Right atrium auricular region (tissue), 2 donors: Measurements from ENCODE around the gene BCL11A. TPM values are rescaled to one million over a fixed set of nuclear protein-coding genes. Genes with fewer than 3 reads are reported as not detected.

ENCODE experiments used
- DNase-seq: peaks from one replicate; pipeline ENCODE4 v3.0.0-alpha.2; 2019; ENCODE audit warnings: low spot score
- H3K27ac ChIP-seq, 2 donors: fragments of 200-600 bp; sonication (generic); 1 replicate in 1 of 2; 2 replicates in 1 of 2; pipeline ENCODE4 v1.5.1; 2016 to 2019
- H3K27me3 ChIP-seq, 2 donors: fragments of 200-600 bp; sonication (generic); one replicate each; pipeline versions ENCODE4 v1.5.1 to v1.6.0; 2017 to 2019
- H3K36me3 ChIP-seq: fragments of 200-600 bp; sonication (generic); one replicate; pipeline ENCODE4 v1.5.1; 2016
- H3K4me1 ChIP-seq, 2 donors: fragments of 200-600 bp; sonication (generic); one replicate each; pipeline versions ENCODE4 v1.5.1 to v1.6.0; 2017 to 2019
- H3K4me3 ChIP-seq, 2 donors: fragments of 200-600 bp; sonication (generic); 1 replicate in 1 of 2; 2 replicates in 1 of 2; pipeline ENCODE4 v1.5.1; 2017 to 2019; ENCODE audit warnings: mild to moderate bottlenecking in 1 of 2, moderate library complexity in 1 of 2
- H3K9me3 ChIP-seq, 2 donors: fragments of 200-600 bp; sonication (generic); one replicate each; pipeline ENCODE4 v1.5.1; 2019
- total RNA-seq, 2 donors: library from RNA; depleted of rRNA; stranded (reverse); fragments of >200 nt; gene quantifications; one replicate each; pipeline ENCODE4 v1.1.0, GENCODE V29; 2016
- TF ChIP-seq, protein P1 (sequence below), 2 donors: fragments of 200-600 bp; sonication (generic); IDR thresholded peaks; one replicate each; pipeline ENCODE4 v1.5.1; 2019; ENCODE audit warnings: antibody characterized with exemption in 2 of 2

The BCL11A gene
- total RNA-seq, 2 donors from 2014 or later: 2.2 to 3.3 TPM

DNA sequence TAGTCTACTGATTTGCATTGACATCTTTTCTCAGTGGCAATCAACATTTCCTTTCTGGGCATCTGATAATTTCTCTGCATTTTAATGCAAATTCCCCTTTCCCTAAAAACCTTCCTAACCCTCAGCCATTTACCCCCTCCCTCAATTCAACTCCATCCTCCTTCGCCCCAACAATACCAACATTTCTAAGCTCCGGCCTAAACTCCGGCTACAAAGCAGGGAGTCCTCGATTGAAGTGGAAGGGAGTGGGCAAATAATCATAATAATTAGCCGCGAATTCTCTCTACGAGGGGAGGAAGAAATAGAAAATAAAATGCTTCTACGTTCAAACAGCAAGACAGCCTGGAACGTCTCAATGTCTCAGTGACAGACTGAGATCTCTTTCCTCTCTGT, 4.6 kb downstream of the BCL11A start:
- no peaks in the 10 kb centered on the region for H3K36me3 ChIP-seq
- H3K27me3 ChIP-seq: peaks cover 10 to 13% of the 10 kb centered on the region in 2 donors
- DNase-seq: no peak
- no peak overlapping the region for H3K27ac ChIP-seq
- H3K4me1 ChIP-seq: peaks cover 0 to 49% of the 10 kb centered on the region in 2 donors
- no peaks in the 10 kb centered on the region for H3K9me3 ChIP-seq
- peak overlapping the region in 1 of 2 donors; percentile 66 for H3K4me3 ChIP-seq
- TF ChIP-seq, protein P1, sequence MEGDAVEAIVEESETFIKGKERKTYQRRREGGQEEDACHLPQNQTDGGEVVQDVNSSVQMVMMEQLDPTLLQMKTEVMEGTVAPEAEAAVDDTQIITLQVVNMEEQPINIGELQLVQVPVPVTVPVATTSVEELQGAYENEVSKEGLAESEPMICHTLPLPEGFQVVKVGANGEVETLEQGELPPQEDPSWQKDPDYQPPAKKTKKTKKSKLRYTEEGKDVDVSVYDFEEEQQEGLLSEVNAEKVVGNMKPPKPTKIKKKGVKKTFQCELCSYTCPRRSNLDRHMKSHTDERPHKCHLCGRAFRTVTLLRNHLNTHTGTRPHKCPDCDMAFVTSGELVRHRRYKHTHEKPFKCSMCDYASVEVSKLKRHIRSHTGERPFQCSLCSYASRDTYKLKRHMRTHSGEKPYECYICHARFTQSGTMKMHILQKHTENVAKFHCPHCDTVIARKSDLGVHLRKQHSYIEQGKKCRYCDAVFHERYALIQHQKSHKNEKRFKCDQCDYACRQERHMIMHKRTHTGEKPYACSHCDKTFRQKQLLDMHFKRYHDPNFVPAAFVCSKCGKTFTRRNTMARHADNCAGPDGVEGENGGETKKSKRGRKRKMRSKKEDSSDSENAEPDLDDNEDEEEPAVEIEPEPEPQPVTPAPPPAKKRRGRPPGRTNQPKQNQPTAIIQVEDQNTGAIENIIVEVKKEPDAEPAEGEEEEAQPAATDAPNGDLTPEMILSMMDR (IDR thresholded peaks at IDR 0.05): no peak

DNA sequence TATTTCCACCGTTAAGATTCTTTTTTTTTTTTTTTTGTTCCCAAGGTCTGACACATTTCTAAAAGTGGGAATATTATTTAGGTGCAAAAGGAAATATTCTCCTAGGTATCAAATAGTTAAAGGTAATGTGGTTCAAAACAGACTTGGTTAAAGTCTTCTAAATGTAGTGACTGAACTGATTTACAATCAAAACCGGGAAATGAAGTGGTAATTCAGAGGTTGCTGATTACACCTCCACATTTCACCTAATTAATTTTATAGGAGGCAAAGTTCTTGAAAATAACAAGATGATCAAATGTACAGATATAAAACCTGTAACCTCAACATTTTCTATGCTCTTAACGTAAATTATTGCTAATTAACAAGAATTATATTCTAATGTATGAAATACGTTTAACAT, 5.1 kb downstream of the BCL11A start:
- TF ChIP-seq, protein P1 (IDR thresholded peaks at IDR 0.05): no peak
- peaks cover 0 to 44% of the 10 kb centered on the region in 2 donors for H3K4me1 ChIP-seq
- DNase-seq: no peak
- no peak overlapping the region for H3K4me3 ChIP-seq
- H3K27ac ChIP-seq: no peak overlapping the region
- no peaks in the 10 kb centered on the region for H3K9me3 ChIP-seq
- H3K27me3 ChIP-seq: peaks cover 10 to 13% of the 10 kb centered on the region in 2 donors
- no peaks in the 10 kb centered on the region for H3K36me3 ChIP-seq

DNA sequence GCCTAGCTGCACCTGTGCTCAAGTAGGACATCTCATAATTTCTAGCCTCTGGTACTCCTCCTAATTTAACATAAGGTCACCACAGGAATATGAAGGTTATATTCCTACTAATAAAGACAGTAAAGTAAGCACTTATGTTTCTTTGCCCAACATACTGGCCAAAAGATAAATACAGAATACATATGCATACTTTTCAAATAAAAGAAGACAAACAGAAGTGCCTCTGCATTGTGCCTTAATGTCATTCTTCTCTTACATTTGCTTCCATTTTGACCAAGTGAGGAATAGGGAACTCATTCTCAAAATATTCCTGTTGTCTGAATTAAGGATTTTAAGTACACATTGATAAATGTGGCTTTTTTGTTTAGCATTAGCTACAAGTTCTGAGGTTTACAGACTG, 5.6 kb downstream of the BCL11A start:
- no peak for DNase-seq
- Histone ChIP-seq H3K36me3 (no peaks in the 10 kb centered on the region), H3K27ac (no peak overlapping the region), H3K4me3 (no peak overlapping the region), H3K9me3 (no peaks in the 10 kb centered on the region), H3K4me1 (peaks cover 0 to 40% of the 10 kb centered on the region in 2 donors), H3K27me3 (peaks cover 8 to 13% of the 10 kb centered on the region in 2 donors)
- TF ChIP-seq, protein P1 (IDR thresholded peaks at IDR 0.05): no peak

DNA sequence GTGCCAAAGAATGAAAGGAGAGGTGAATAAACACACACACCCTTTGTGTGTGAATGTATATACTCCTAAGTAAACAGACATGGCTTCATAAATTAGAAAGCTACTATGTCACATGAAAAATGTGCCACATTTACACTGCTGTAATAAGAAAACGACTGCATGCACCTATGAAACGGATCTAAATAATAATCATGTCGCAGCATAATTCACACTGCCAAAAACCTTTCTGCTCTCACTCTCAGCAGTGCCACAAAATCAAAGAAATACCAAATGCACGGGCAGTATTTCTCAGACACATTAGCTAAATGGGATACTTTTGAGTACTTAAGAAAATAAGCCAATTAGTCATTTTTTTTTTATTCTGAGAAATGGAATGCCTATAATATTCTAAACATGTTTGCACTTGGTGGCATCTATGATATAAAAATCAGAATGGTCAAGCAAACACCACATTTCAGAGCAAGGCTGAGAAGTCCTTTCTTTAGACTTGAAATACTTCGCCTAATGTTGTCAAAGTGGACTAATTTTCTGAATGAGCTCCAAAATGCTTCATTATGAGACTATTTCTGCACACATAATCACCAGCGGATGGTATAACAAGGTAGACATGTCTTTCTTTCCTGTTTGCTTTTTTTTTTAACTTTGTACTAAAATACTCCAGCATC, 6.6 kb downstream of the BCL11A start:
- H3K4me1 ChIP-seq: peaks cover 0 to 30% of the 10 kb centered on the region in 2 donors
- H3K4me3 ChIP-seq: no peak overlapping the region
- H3K9me3 ChIP-seq: no peaks in the 10 kb centered on the region
- H3K27me3 ChIP-seq: peaks cover 0 to 13% of the 10 kb centered on the region in 2 donors
- TF ChIP-seq, protein P1 (IDR thresholded peaks at IDR 0.05): no peak
- H3K27ac ChIP-seq: no peak overlapping the region
- no peaks in the 10 kb centered on the region for H3K36me3 ChIP-seq
- DNase-seq: no peak

DNA sequence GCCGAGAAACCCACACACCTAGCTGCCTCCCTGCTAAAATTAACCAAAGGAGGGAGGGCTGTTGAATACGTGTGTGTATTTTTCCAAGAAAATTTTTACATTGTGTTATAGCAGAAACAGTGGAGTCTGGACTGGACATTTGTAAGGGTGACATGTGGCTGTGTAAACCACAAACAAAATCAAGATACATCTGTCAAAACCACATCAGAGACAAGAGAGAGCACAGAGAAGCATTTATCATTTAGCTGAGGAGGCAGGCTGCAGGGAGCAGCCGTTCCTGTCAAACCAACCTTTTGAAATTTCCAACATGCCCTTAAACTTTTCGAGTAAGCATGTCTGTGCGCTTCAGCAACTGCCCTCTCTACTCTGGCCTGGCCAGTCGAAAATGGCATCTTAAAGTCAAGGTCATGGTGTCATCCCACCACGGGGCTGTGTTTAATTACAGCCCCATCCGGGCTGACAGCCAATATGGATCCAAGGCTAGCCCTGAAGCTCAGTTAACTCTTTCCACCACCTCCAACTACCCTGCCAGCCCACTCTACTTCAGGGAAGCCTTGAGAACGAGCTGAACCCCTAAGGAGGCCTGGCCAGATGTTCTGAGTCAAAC, 8.4 kb downstream of the BCL11A start:
- DNase-seq: no peak
- Histone ChIP-seq H3K27me3 (peaks cover 0 to 13% of the 10 kb centered on the region in 2 donors), H3K27ac (no peak overlapping the region), H3K4me1 (peaks cover 0 to 14% of the 10 kb centered on the region in 2 donors), H3K4me3 (no peak overlapping the region), H3K36me3 (no peaks in the 10 kb centered on the region), H3K9me3 (no peaks in the 10 kb centered on the region)
- TF ChIP-seq, protein P1 (IDR thresholded peaks at IDR 0.05): no peak
